ENCODE measurements around the gene DPP8.

DNA sequence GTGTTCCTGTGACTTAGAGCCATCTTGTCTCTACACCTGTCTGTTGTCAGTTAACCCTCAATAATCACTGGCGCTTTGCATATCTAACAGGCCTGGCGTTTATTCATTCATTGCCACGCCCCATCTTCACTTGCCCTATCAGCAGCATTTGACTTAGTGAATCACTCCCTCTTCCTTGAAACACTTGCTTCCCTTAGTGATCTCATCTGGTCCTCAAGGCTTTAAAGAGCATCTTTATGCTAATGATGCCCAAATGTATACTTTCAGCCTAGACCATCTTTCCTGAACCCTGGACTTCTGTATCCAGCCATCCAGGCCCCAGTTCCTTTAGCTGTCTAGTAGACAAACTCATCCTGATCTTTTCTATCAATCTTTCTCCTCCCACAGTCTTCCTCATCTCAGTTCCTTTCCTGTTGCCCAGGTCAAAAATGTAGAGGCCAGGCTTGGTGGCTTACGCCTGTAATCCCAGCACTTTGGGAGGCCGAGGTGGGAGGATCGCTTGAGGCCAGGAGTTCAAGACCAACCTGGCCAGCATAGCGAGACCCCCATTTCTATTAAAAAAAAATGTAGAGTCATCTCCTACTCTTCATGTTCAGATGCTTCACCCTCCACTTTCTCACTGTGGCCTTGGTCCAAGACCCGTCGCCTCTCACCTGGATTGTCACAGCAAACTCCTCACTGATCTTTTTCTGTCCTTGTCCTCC is 93.4 kb downstream of the DPP8 start:
- no peak for TF ChIP-seq POLR2AphosphoS5 (IDR thresholded peaks at IDR 0.05; ENCODE audit: low read depth)
- TF ChIP-seq, protein P1, sequence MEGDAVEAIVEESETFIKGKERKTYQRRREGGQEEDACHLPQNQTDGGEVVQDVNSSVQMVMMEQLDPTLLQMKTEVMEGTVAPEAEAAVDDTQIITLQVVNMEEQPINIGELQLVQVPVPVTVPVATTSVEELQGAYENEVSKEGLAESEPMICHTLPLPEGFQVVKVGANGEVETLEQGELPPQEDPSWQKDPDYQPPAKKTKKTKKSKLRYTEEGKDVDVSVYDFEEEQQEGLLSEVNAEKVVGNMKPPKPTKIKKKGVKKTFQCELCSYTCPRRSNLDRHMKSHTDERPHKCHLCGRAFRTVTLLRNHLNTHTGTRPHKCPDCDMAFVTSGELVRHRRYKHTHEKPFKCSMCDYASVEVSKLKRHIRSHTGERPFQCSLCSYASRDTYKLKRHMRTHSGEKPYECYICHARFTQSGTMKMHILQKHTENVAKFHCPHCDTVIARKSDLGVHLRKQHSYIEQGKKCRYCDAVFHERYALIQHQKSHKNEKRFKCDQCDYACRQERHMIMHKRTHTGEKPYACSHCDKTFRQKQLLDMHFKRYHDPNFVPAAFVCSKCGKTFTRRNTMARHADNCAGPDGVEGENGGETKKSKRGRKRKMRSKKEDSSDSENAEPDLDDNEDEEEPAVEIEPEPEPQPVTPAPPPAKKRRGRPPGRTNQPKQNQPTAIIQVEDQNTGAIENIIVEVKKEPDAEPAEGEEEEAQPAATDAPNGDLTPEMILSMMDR (conservative IDR thresholded peaks at IDR 0.05; ENCODE audit: low read depth in 2 of 2), result no peak
- TF ChIP-seq, protein P2, sequence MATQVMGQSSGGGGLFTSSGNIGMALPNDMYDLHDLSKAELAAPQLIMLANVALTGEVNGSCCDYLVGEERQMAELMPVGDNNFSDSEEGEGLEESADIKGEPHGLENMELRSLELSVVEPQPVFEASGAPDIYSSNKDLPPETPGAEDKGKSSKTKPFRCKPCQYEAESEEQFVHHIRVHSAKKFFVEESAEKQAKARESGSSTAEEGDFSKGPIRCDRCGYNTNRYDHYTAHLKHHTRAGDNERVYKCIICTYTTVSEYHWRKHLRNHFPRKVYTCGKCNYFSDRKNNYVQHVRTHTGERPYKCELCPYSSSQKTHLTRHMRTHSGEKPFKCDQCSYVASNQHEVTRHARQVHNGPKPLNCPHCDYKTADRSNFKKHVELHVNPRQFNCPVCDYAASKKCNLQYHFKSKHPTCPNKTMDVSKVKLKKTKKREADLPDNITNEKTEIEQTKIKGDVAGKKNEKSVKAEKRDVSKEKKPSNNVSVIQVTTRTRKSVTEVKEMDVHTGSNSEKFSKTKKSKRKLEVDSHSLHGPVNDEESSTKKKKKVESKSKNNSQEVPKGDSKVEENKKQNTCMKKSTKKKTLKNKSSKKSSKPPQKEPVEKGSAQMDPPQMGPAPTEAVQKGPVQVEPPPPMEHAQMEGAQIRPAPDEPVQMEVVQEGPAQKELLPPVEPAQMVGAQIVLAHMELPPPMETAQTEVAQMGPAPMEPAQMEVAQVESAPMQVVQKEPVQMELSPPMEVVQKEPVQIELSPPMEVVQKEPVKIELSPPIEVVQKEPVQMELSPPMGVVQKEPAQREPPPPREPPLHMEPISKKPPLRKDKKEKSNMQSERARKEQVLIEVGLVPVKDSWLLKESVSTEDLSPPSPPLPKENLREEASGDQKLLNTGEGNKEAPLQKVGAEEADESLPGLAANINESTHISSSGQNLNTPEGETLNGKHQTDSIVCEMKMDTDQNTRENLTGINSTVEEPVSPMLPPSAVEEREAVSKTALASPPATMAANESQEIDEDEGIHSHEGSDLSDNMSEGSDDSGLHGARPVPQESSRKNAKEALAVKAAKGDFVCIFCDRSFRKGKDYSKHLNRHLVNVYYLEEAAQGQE (IDR thresholded peaks at IDR 0.05; ENCODE audit: unreplicated experiment), result no peak
- no peak for TF ChIP-seq EZH2phosphoT487 (IDR thresholded peaks at IDR 0.05; ENCODE audit: unreplicated experiment)
- TF ChIP-seq EZH2 (IDR thresholded peaks at IDR 0.05; ENCODE audit: low read depth, unreplicated experiment), result no peak
- TF ChIP-seq NANOG (IDR thresholded peaks at IDR 0.05; ENCODE audit: borderline replicate concordance), result no peak
- TF ChIP-seq CREB1 (CRISPR knock-in tag; IDR thresholded peaks at IDR 0.05; ENCODE audit: low read depth), result no peak
- TF ChIP-seq, protein P3, sequence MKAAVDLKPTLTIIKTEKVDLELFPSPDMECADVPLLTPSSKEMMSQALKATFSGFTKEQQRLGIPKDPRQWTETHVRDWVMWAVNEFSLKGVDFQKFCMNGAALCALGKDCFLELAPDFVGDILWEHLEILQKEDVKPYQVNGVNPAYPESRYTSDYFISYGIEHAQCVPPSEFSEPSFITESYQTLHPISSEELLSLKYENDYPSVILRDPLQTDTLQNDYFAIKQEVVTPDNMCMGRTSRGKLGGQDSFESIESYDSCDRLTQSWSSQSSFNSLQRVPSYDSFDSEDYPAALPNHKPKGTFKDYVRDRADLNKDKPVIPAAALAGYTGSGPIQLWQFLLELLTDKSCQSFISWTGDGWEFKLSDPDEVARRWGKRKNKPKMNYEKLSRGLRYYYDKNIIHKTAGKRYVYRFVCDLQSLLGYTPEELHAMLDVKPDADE (IDR thresholded peaks at IDR 0.05), result no peak
- no peak for TF ChIP-seq JUNB (IDR thresholded peaks at IDR 0.05; ENCODE audit: unreplicated experiment)
- TF ChIP-seq STAT1 (IDR thresholded peaks at IDR 0.05; ENCODE audit: unreplicated experiment), result no peak
